AG20443 (cell line): ENCODE measurements around the gene PRICKLE2.
"Not testable (repeated sequence)": the region's sequence is repeated elsewhere in the genome, so short reads cannot be mapped to it uniquely, and the experiment has no call there.

Source experiments
- DNase-seq: peaks from one replicate; pipeline ENCODE4 v3.0.0; 2012; ENCODE audit warnings: low spot score, mixed read lengths

PRICKLE2 gene

DNA sequence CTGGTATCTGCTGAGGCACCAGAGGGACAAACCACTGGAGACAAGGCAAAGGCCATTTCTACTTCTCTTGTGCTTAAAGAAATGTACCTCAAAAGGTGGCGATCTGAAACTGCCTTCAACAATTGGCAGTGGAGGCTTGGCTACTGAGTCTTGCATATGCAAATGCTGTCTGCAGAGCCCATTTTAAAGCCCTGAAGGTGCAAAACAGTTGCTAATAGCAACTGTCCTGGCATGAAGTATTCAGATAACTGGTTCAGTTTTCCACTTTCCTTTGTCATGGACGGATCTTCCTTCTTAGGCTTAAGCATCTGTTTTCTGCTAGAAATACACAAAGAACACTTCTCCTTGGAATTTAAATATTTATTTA lies 130.6 kb downstream of the PRICKLE2 start:
- no peak for DNase-seq

DNA sequence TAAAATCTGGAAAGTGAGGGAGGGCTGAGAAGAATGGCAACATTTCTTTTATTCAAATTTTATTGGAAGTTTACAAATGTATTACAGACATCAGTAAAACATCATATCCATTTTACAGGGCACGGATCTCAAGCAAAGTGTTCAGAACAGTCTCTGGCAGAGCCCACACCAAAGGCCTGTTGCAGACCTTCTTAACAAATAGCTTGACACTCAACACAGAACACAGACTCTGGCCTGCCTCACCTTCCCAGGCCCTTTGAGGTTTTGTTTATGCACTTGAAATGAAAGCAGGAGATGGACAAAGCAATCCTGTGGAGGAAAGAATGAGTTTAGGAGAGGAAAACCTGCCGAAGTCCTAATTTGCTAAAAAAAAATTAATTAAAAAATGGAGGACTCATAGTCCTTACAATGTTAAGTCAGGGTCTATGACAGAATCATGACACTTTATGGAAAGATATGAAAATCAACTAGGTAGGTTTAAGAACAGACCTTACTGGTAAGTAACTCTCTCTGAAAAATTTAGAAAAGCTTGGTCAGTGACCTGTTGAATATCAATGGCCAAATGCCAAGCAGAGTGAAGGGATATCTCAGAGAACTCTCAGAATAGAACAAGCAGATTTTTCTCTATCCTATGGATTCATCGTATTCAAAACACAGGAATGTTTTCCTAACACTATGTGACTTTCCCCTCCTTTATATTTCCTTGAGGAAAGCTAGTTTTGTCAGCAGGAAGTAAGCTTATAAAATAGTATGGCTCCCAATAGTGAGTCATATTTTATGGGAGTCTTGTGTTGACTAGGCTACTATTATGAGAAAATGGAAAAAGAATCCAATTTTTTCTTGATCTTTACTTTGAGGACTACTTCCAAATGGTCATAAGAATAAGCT lies 131.2 kb downstream of the PRICKLE2 start:
- no peak for DNase-seq

- no peak for DNase-seq
Observed at GRCh38 chr3:64093211-64093610, 132.1 kb downstream of the PRICKLE2 start.

- no peak for DNase-seq
Observed at GRCh38 chr3:64091501-64091900, 133.8 kb downstream of the PRICKLE2 start.

GRCh38 chr3:64089386-64089785 lies 135.9 kb downstream of the PRICKLE2 start:
- not testable (repeated sequence) for DNase-seq

DNA sequence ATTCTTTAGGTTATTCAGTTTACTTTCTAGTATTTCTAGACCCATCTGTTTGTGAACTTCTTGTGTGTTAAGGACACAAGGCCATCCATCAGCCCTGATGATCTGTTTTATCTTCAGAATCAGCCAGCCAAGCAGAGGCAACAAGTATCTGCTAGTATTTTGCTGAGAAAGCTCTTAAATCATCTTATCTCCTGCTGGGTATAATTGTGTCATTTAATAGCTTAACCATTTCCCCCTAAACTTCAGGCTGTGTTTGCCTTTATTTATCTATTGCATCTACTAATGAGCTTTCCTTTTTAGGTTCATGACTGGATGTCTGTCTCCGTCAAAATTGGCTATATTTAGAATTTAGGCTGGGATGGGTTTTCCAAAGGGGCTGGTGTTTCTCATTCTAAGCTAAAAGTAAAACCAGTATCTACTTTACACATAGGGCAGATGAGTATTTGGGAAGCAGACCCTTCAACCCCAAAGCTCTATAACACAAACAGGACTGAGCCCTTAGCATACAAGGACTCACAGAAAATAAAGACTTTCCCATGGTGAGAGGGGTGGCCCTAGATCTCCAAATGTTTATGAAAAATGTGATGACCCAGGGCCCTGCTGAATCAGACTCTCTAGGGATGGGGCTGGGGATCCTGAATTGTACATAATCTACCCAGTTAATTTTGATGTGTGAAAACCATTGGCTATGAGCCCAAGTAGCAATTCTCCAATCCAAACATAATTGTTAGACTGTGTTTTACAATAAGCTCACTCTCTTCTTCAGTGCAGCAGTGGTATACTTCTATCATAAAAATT lies 136.7 kb downstream of the PRICKLE2 start:
- DNase-seq = no peak

GRCh38 chr3:64086479-64087252 lies 138.6 kb downstream of the PRICKLE2 start:
- DNase-seq = no peak

GRCh38 chr3:64084640-64085039 lies 140.6 kb downstream of the PRICKLE2 start:
- DNase-seq = no peak

DNA sequence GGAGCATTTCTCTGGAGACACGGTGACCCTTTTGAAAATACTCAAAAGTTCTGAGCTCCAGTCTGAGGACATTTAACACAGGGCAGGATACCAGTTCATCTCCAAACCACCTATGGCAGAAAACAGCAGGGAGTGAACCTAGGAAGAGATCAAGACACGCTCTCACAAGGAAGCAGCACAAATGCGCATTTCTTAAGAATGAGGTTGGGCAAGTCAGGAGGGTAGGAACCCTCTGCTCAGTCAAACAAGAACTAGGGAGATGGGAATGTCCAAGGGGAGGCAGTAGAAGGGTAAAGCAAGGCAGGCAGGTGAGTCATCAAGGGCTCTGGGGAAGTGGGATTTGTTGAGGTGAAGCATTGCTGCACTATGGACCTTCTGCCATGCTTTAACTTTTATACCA lies 141.7 kb downstream of the PRICKLE2 start:
- DNase-seq = no peak

- DNase-seq = no peak
Observed at GRCh38 chr3:64082961-64083541, 142.2 kb downstream of the PRICKLE2 start.

- DNase-seq = no peak
Observed at GRCh38 chr3:64082411-64082810, 142.9 kb downstream of the PRICKLE2 start.

GRCh38 chr3:64081235-64081630 lies 144.0 kb downstream of the PRICKLE2 start:
- no peak for DNase-seq

- no peak for DNase-seq
Observed at GRCh38 chr3:64080616-64081234, 144.5 kb downstream of the PRICKLE2 start.

- DNase-seq = peak; percentile 46
Observed at GRCh38 chr3:64079369-64080150, 145.7 kb downstream of the PRICKLE2 start.

GRCh38 chr3:64078966-64079365 lies 146.3 kb downstream of the PRICKLE2 start:
- no peak for DNase-seq

DNA sequence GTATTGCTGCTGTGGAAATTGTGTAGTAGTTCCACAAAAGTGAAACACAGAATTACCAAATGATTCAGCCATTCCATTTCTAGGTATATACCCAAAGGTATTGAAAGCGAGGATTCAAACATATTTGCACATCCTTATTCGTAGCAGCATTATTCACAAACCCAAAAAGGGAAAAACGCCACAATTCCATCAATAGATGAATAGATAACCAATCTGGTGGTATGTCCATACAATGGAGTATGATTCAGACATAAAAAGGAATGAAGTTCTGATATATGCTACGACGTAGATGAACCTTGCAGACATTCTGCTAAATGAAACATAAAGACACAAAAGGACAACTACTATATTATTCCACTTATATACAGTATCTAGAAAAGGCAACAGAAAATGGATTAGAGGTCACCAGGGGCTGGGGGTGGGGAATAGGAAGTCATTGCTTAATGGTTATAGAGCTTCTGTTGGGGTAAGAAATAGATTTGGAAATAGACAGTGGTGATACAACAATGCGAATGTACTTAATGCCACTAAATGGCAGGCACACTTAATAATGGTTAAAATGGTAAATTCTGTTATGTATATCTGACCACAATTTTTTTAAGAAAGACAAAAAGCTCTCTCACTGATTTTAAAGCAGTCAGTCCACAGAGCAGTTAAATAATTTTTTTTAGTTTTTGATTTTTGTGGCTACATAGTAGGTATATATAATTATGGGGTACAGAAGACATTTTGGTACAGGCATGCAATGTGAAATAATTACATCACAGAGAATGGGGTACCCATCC lies 150.2 kb downstream of the PRICKLE2 start:
- DNase-seq = no peak

DNA sequence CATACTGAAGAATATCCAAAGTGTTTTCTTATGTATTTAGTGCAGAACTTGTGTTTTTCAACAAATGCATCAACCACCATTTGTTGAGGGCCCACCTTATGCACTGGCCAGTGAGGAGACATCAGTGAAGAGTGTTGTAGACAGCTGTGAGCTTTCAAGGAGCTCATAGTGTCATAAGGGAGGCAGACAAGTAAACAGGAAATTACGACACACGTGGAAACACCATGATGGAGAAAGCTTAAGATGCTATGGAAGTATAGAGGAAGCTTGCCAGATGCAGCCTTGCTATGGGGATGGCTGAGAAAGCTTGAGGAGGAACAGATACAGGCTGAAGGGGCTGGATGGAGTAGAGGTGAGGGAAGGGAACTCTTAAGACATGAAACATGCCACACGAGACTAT lies 151.2 kb downstream of the PRICKLE2 start:
- DNase-seq = no peak

DNA sequence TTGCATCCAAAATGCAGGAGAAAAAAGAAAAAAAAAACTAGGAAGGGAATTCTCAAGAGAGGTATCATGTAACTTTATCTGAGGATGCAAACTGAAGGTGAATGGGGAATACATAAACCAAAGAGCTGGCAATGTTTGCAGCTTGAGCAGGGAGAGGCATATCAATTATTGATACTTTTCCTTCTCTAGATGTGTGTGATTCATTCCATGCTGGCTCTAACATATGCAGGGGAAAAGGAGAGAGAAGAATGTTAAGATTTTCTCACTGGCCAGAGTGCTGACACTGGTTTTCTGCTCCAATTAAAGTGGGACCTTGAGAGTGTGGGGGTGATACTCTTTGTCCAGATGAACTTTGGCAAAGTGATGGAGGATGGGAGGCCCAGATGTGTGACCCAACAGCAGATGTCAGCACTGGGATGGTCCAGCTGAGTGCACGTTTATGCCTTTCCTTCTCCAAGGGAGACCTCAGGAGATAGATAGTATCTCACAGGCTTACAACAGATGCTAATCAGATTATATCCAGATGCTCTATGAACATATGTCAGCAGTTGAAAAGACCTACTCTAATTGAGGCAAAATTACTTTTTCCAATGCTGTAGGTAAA lies 152.0 kb downstream of the PRICKLE2 start:
- DNase-seq = no peak

DNA sequence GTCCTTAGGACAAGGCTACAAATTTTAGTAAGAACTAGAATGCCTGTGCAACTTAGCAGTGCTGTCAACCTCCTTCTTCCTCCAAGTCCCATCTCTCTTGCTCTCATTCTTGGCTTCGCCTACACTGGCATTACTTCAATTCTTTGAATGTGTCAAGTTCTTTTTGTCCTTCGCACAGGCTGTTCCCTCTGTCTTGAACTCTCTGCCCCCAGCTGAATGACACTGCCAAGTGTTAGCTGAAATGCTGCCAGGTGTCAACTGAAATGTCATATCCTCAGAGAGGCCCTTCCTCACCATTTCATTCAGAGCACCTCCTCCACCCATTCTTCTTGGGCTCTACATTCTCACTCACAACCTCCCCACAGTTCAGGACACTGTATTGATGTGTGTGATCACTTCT lies 153.1 kb downstream of the PRICKLE2 start:
- DNase-seq = no peak

DNA sequence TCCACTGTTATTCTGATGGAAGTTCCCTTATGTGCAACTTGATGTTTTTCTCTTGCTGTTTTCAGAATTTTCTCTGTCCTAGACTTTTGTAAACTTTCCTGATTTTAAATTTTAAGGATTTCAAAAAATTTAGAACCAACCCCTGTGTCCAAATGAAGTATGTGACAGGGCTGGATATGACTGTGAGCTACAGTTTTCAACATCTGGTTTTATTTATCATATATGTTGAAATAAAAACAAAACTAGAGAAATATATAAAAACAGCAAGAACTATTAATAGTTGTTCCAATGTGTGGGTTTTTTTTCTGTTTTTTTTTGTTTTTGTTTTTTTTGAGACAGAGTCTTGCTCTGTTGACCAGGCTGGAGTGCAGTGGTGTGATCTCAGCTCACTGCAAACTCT lies 154.6 kb downstream of the PRICKLE2 start:
- DNase-seq = no peak
